Measurements from ENCODE around the gene XYLT1.

The XYLT1 gene

DNA sequence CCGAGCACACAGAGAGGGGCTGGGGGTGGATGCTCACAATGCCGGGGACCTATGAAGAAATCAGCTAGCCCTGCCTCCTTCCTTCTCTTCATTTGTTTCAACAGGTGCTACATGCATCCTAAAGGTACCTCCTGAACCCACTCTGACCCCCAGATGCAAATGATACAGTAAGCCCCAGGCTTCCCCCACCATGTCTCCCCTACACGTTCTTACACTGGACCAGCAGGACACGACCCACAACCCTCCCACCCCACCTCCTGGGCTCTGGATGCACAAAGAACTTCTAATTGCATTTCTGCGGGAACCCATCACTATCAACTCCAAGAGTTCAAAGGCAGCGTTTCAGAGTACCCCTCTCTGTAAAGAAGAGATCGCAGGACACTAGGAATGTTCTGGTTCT is 2.1 kb downstream of the XYLT1 start:
- no peak for TF ChIP-seq CTCF (IDR thresholded peaks at IDR 0.05)

DNA sequence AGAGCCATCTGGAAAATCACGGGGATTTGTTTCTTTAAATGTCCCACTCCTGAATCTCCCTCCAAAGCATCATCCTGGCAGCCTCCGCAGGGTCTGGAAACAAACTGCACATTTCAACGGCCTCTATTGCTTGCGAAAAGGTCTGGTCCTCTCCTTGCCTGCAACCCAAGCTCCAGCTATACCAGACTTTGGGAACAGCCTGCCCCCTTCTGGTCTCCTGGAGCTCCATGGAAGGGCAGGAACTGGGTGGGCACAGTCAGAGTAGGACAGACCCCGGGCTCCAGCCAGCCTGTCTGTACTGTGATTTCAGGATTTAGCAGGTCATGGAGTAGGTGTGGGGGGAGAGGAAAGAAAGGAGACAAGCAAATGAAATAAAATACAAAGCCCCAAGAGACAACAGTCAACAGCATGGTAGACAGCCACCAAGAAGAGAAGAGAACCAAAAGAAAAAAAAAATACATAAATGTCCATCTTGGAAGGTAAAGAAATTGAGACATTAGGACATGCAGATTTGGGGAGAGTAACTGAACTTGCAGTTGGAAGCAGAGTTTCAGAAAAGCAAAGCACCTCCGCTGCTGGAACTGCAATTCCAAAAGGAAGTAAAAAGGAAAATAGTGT is 2.7 kb downstream of the XYLT1 start:
- TF ChIP-seq CTCF (IDR thresholded peaks at IDR 0.05), result no peak

DNA sequence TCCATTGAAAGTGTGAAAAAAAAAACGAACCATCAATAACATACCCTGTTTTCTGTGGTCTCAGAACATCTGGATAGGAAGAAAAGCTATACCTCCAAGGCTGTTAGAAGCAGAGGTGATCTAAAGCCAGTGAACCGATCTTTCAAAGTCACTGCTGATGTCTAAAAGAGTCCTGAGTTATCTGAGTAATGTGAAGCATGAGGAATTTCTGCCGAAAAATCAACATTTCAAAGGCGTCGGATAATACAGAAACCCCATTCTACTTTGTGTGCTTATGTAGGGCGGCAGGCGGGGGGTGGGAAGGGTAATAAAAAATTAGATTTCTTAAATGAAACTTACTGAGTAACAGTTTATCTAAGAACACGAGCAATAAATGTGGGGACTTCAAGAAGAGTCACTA is 3.9 kb downstream of the XYLT1 start:
- TF ChIP-seq CTCF (IDR thresholded peaks at IDR 0.05), result no peak

GRCh38 chr16:17465460-17465859 is 5.3 kb downstream of the XYLT1 start:
- TF ChIP-seq CTCF (IDR thresholded peaks at IDR 0.05), result no peak

GRCh38 chr16:17463335-17463734 is 7.4 kb downstream of the XYLT1 start:
- no peak for TF ChIP-seq CTCF (IDR thresholded peaks at IDR 0.05)

GRCh38 chr16:17461951-17462729 is 8.6 kb downstream of the XYLT1 start:
- TF ChIP-seq CTCF (IDR thresholded peaks at IDR 0.05), result no peak

DNA sequence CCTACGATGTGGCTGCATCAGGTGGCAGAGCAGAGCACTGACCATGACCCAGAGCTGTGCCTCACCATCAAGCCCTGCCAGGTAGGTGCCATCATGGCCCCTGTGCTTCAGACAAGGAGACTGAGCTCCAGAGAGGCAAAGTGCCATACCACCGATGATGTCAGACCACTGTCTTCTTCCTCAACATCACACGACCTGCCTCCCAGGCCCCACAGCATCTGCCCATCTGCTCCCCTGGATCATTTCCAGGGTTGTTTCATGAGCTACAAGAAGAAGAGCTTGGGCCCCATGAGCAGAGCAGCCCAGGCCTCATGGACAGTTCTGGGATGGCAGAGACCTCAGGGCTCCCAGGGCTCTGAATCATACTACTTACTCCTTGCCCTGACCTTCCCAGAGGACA is 9.9 kb downstream of the XYLT1 start:
- TF ChIP-seq CTCF (IDR thresholded peaks at IDR 0.05), result no peak
